ENCODE results near the gene PRPF31.
"Not testable (repeated sequence)": the region's sequence is repeated elsewhere in the genome, so short reads cannot be mapped to it uniquely, and the experiment has no call there.

Gene PRPF31

GRCh38 chr19:54164369-54165068, 49.0 kb downstream of the PRPF31 start:
- no peaks in the 10 kb centered on the region for H3K9me3 Mint-ChIP-seq
- no peak for ATAC-seq (replicated peaks; ENCODE audit: extremely low read depth, poor library complexity, severe bottlenecking)
- H3K4me3 Mint-ChIP-seq, result peak overlapping the region; percentile 69
- peak; percentile 47 to 58 for DNase-seq (ENCODE audit: low spot score in 2 of 2)
- peaks cover 42% of the 10 kb centered on the region for H3K4me1 Mint-ChIP-seq
- H3K27ac Mint-ChIP-seq (ENCODE audit: low read depth), result peak overlapping the region; percentile 59
- peaks cover 14% of the 10 kb centered on the region for H3K36me3 Mint-ChIP-seq (ENCODE audit: insufficient read depth)
- H3K27me3 Mint-ChIP-seq, result no peaks in the 10 kb centered on the region

GRCh38 chr19:54165222-54165621, 49.7 kb downstream of the PRPF31 start:
- H3K4me1 Mint-ChIP-seq, result peaks cover 35% of the 10 kb centered on the region
- no peaks in the 10 kb centered on the region for H3K9me3 Mint-ChIP-seq
- H3K27me3 Mint-ChIP-seq, result no peaks in the 10 kb centered on the region
- peak overlapping the region; percentile 69 for H3K4me3 Mint-ChIP-seq
- H3K36me3 Mint-ChIP-seq (ENCODE audit: insufficient read depth), result peaks cover 7% of the 10 kb centered on the region
- ATAC-seq (replicated peaks; ENCODE audit: extremely low read depth, poor library complexity, severe bottlenecking), result no peak
- no peak for DNase-seq (ENCODE audit: low spot score in 2 of 2)
- H3K27ac Mint-ChIP-seq (ENCODE audit: low read depth), result no peak overlapping the region

- peak; percentile 76 to 93 for DNase-seq (ENCODE audit: low spot score in 2 of 2)
- no peak overlapping the region for H3K27ac Mint-ChIP-seq (ENCODE audit: low read depth)
- peak overlapping the region; percentile 34 for H3K4me3 Mint-ChIP-seq
- peaks cover 4% of the 10 kb centered on the region for H3K36me3 Mint-ChIP-seq (ENCODE audit: insufficient read depth)
- H3K27me3 Mint-ChIP-seq, result no peaks in the 10 kb centered on the region
- H3K4me1 Mint-ChIP-seq, result peaks cover 14% of the 10 kb centered on the region
- no peaks in the 10 kb centered on the region for H3K9me3 Mint-ChIP-seq
- ATAC-seq (replicated peaks; ENCODE audit: extremely low read depth, poor library complexity, severe bottlenecking), result peak; percentile 81
Observed at GRCh38 chr19:54168174-54168917, 52.8 kb downstream of the PRPF31 start.

DNA sequence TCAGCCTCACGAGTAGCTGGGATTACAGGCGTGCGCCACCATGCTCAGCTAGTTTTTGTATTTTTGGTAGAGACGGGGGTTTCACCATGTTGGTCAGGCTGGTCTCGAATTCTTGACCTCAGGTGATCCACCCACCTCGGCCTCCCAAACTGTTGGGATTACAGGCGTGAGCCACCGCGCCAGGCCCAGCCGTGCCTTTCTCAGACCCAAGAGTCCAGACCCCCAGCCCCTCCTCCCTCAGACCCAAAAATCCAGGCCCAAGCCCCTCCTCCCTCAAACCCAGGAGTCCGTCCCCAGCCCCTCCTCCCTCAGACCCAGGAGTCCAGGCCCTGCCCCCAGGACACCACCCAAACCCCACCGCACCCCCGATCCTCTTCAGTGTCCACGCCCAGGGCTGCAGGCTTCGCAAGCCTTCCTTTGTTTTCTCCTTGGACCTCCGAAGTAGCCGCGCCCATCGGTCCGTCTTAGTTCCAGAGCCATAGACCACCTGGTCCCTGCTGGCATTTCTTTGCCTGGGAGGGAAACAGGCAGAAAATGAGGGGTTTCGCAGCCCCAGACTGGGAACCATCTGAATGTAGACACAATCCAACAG, 53.7 kb downstream of the PRPF31 start:
- DNase-seq (ENCODE audit: low spot score in 2 of 2), result no peak
- Mint-ChIP-seq H3K4me3 (no peak overlapping the region), H3K36me3 (ENCODE audit: insufficient read depth) (peaks cover 4% of the 10 kb centered on the region), H3K9me3 (no peaks in the 10 kb centered on the region), H3K27me3 (no peaks in the 10 kb centered on the region), H3K27ac (ENCODE audit: low read depth) (no peak overlapping the region), H3K4me1 (peaks cover 11% of the 10 kb centered on the region)
- no peak for ATAC-seq (replicated peaks; ENCODE audit: extremely low read depth, poor library complexity, severe bottlenecking)

DNA sequence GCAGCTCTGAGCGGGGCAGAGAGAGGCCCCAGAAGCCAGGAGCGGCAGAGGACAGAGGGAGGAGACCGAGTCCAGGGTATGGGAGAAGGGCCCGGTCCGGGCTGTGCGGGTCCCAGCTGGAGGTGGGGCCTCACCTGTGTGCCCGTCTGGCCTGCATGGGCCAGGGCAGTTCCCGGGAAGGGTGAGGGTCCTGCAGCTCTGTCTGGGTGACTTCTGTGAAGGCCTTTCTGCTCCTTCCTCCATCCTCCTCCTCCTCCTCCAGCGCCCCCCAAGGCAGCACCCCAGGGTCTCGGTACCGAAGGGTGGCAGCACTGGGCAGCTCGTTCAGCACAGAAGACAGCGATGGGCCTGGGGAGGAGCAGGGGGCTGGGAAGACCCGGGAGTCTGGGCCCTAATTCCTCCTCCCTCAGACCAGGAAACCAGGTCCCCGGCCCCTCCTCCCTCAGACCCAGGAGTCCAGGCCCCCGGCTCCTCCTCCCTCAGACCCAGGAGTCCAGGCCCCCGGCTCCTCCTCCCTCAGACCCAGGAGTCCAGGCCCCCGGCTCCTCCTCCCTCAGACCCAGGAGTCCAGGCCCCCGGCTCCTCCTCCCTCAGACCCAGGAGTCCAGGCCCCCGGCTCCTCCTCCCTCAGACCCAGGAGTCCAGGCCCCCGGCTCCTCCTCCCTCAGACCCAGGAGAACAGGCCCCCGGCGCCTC, 56.3 kb downstream of the PRPF31 start:
- not testable (repeated sequence) for H3K27me3 Mint-ChIP-seq; H3K4me1 Mint-ChIP-seq; H3K4me3 Mint-ChIP-seq; ATAC-seq (replicated peaks; ENCODE audit: extremely low read depth, poor library complexity, severe bottlenecking); H3K27ac Mint-ChIP-seq (ENCODE audit: low read depth); H3K9me3 Mint-ChIP-seq; DNase-seq (ENCODE audit: low spot score in 2 of 2); H3K36me3 Mint-ChIP-seq (ENCODE audit: insufficient read depth)

DNA sequence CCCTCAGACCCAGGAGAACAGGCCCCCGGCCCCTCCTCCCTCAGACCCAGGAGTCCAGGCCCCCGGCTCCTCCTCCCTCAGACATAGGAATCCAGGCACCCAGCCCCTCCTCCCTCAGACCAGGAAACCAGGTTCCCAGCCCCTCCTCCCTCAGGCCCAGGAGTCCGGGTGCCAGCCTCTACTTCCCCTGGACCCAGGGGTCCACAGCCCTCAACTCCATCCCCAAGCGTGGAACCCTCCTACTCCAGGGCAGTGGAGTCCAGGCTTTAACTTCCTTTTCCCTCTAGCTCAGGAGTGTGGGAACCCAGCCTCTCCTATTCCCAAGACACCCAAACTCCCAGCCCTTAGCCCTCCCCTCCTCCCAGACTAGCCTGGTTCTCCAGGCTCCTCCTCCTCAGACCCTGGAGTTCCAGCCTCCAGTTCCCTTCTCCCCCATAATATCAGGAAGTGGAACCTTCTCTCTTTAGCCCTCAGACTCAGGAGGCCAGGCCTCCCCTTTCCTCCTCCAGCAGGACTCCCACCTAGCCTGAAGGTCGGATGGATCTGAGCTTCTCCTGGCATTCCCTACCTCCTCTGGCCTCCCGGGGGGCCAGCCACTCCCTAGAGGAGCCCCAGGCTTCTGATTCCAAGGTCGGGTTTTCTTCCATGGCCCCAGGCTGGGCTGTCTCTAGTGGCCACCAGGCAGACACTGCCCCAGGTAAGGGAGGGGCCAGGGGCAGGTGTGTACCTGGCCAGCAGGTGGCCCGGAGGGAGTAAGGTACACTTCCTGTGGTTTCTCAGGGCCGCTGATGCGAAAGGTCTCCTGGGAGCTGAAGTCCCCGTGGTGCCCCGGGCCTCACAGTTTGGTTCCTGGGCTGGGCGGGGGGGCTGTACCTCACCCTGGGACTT, 57.2 kb downstream of the PRPF31 start, which contains the start of gene TMC4:
Gene TMC4 (minus strand): TSS at position 690 of the 888 bp plus-strand sequence. CDS start 43 bp downstream, at position 647.
- DNase-seq (ENCODE audit: low spot score in 2 of 2) (no peak), ATAC-seq (replicated peaks; ENCODE audit: extremely low read depth, poor library complexity, severe bottlenecking) (no peak)
- no peaks in the 10 kb centered on the region for H3K27me3 Mint-ChIP-seq
- H3K27ac Mint-ChIP-seq (ENCODE audit: low read depth), result no peak within 1 kb of the TSS
- no peaks in the 10 kb centered on the region for H3K36me3 Mint-ChIP-seq (ENCODE audit: insufficient read depth)
- no peak within 1 kb of the TSS for H3K4me3 Mint-ChIP-seq
- H3K9me3 Mint-ChIP-seq, result no peaks in the 10 kb centered on the region
- peaks cover 5% of the 10 kb centered on the region for H3K4me1 Mint-ChIP-seq

DNA sequence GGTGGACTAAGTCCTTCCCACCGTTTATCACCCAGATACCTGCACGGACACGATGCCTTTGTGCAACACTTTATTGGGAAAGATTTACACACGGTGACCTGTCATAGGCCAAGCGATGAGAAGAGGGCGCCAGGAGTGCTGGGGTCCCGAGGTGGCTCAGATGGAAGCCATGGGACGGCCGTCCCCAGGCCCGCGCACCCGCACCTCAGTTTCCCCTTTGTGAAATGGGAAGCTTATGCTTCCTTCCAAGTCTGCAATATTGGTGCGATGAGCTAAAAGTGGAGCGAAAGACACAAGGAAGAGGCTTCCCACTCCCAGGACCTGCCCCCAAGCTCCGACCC, 57.8 kb downstream of the PRPF31 start:
- H3K27me3 Mint-ChIP-seq, result no peaks in the 10 kb centered on the region
- no peak for ATAC-seq (replicated peaks; ENCODE audit: extremely low read depth, poor library complexity, severe bottlenecking)
- peaks cover under 1% of the 10 kb centered on the region for H3K4me1 Mint-ChIP-seq
- no peak overlapping the region for H3K4me3 Mint-ChIP-seq
- DNase-seq (ENCODE audit: low spot score in 2 of 2), result no peak
- no peak overlapping the region for H3K27ac Mint-ChIP-seq (ENCODE audit: low read depth)
- H3K9me3 Mint-ChIP-seq, result no peaks in the 10 kb centered on the region
- H3K36me3 Mint-ChIP-seq (ENCODE audit: insufficient read depth), result peaks cover 2% of the 10 kb centered on the region

GRCh38 chr19:54173951-54174834, 58.6 kb downstream of the PRPF31 start:
- no peak overlapping the region for H3K4me3 Mint-ChIP-seq
- H3K27ac Mint-ChIP-seq (ENCODE audit: low read depth), result no peak overlapping the region
- H3K27me3 Mint-ChIP-seq, result no peaks in the 10 kb centered on the region
- no peak for DNase-seq (ENCODE audit: low spot score in 2 of 2)
- ATAC-seq (replicated peaks; ENCODE audit: extremely low read depth, poor library complexity, severe bottlenecking), result no peak
- H3K9me3 Mint-ChIP-seq, result no peaks in the 10 kb centered on the region
- H3K36me3 Mint-ChIP-seq (ENCODE audit: insufficient read depth), result peaks cover 2% of the 10 kb centered on the region
- H3K4me1 Mint-ChIP-seq, result no peaks in the 10 kb centered on the region

DNA sequence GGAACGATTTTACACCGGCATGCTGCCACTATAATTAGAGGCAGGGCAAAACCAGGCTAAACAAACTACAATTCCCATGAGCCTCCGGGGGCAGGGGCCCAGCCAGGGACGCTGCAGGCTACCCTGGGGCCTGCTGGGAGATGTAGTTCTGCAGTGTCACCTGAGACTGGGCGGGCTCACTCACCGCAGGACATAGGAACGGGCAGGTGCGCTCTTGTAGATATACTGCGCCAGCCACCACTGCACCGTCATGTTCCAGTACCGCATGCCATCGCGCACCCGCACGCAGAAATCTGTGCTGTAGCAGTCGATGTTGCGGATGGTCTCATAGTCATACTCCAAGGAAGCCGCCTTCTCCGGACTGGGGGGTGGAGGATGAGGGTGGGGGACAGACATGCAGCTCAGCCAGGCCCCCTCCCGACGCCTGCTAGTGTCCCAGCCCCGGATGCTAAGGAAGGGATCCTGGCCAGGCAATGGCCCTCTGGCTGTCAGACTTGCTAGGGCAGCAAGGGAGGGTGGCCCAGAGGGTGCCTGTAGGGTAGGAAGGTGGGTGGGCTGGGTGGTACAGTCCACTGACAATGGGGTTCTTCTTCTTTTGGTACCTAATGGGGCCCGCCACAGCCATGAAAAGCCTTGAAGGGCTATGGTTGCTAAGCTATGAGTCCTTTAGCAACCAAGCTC, 63.2 kb downstream of the PRPF31 start:
- H3K4me1 Mint-ChIP-seq, result no peaks in the 10 kb centered on the region
- H3K27me3 Mint-ChIP-seq, result no peaks in the 10 kb centered on the region
- H3K27ac Mint-ChIP-seq (ENCODE audit: low read depth), result no peak overlapping the region
- DNase-seq (ENCODE audit: low spot score in 2 of 2), result no peak
- H3K9me3 Mint-ChIP-seq, result no peaks in the 10 kb centered on the region
- peak; percentile 70 for ATAC-seq (replicated peaks; ENCODE audit: extremely low read depth, poor library complexity, severe bottlenecking)
- peaks cover 5% of the 10 kb centered on the region for H3K36me3 Mint-ChIP-seq (ENCODE audit: insufficient read depth)
- no peak overlapping the region for H3K4me3 Mint-ChIP-seq

DNA sequence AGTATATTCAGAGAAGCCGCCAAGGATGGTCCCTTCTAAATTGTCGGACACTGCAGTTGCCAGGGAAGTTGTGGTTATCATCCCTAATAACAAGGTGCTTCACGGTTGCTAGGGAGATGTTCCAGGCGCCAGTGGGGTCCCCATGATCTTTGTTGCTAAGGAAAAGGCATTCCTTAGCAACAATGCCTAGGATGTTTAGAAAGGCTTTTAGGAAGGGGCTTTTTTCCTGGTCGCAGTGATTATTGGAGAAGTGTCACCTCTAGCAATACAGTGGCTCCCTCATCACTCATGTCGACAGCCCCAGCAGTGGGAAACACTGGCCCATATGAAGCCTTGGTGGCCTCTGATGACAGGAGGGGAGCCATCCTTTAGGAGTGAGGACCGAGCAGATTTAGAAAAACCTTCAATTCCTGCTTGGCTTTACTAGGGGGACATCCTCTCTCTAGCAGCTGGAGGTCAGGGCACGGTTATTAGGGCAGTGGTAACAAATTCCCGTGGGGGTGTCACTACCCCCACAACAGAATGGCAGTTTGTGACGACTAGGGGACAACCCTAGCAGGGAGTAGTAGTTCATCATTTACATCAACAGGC, 63.8 kb downstream of the PRPF31 start:
- no peak overlapping the region for H3K27ac Mint-ChIP-seq (ENCODE audit: low read depth)
- H3K36me3 Mint-ChIP-seq (ENCODE audit: insufficient read depth), result peaks cover 5% of the 10 kb centered on the region
- H3K9me3 Mint-ChIP-seq, result no peaks in the 10 kb centered on the region
- H3K4me3 Mint-ChIP-seq, result no peak overlapping the region
- H3K4me1 Mint-ChIP-seq, result no peaks in the 10 kb centered on the region
- no peaks in the 10 kb centered on the region for H3K27me3 Mint-ChIP-seq
- no peak for DNase-seq (ENCODE audit: low spot score in 2 of 2)
- ATAC-seq (replicated peaks; ENCODE audit: extremely low read depth, poor library complexity, severe bottlenecking), result no peak
